Osteoblast (primary cell): ENCODE data around the gene LGALS8. TPM values are rescaled to one million over a fixed set of nuclear protein-coding genes. Genes with fewer than 3 reads are reported as not detected.
"Not testable (repeated sequence)": the region's sequence is repeated elsewhere in the genome, so short reads cannot be mapped to it uniquely, and the experiment has no call there.

Experiments used
- DNase-seq: peaks from one replicate; pipeline ENCODE4 v3.0.0; 2011; ENCODE audit warnings: low spot score, mixed read lengths; ENCODE audit not compliant: insufficient read length; ENCODE audit errors: missing footprints
- H2AFZ ChIP-seq: 2 replicates; pipeline ENCODE4 v1.6.0; 2011; ENCODE audit warnings: mild to moderate bottlenecking, low read length
- H3K27ac ChIP-seq: 2 replicates; pipeline ENCODE4 v1.5.1; 2011; ENCODE audit warnings: mild to moderate bottlenecking, low read depth, low read length, moderate library complexity
- H3K27me3 ChIP-seq: 2 replicates; pipeline ENCODE4 v1.6.0; 2012; ENCODE audit warnings: mild to moderate bottlenecking, control low read depth, inconsistent platforms, low read length, moderate library complexity; ENCODE audit not compliant: insufficient read depth
- H3K36me3 ChIP-seq: 2 replicates; pipeline ENCODE4 v1.5.1; 2011; ENCODE audit warnings: mild to moderate bottlenecking, low read length, control low read depth, moderate library complexity; ENCODE audit not compliant: insufficient read depth
- H3K4me1 ChIP-seq: 2 replicates; pipeline ENCODE4 v1.5.1; 2011; ENCODE audit warnings: mild to moderate bottlenecking, low read length, control low read depth, moderate library complexity; ENCODE audit not compliant: insufficient read depth
- H3K4me2 ChIP-seq: 2 replicates; pipeline ENCODE4 v1.6.0; 2011; ENCODE audit warnings: mild to moderate bottlenecking, low read length; ENCODE audit not compliant: insufficient read depth
- H3K4me3 ChIP-seq: fragments of 200-600 bp; sonication (generic); 3 replicates; pipeline ENCODE4 v1.5.1; 2012; ENCODE audit warnings: mild to moderate bottlenecking, low read length, inconsistent platforms; ENCODE audit not compliant: insufficient read depth
- H3K79me2 ChIP-seq: 2 replicates; pipeline ENCODE4 v1.6.0; 2012; ENCODE audit warnings: mild to moderate bottlenecking, low read length, control low read depth, inconsistent platforms; ENCODE audit not compliant: insufficient read depth
- H3K9me3 ChIP-seq: 2 replicates; pipeline ENCODE4 v1.5.1; 2011; ENCODE audit warnings: low read depth, low read length, control low read depth
- H4K20me1 ChIP-seq: 2 replicates; pipeline ENCODE4 v1.6.0; 2012; ENCODE audit warnings: mild to moderate bottlenecking, low read length, control low read depth; ENCODE audit not compliant: insufficient read depth
- total RNA-seq: library from RNA; depleted of rRNA; stranded (reverse); fragments of >200 nt; gene quantifications from 2 replicates; pipeline ENCODE4 v1.2.3, GENCODE V29; 2012
- TF ChIP-seq, protein P1 (sequence below): IDR thresholded peaks from 2 replicates; pipeline ENCODE4 v1.5.1; 2011; ENCODE audit warnings: mild to moderate bottlenecking, low read depth, low read length, moderate library complexity; ENCODE audit errors: extremely low read depth

Gene LGALS8
- total RNA-seq, 1 donor: 79.6 TPM

- H3K27me3 ChIP-seq: no peaks in the 10 kb centered on the region
- no peak overlapping the region for H3K4me2 ChIP-seq
- H3K4me3 ChIP-seq: no peak overlapping the region
- no peaks in the 10 kb centered on the region for H3K79me2 ChIP-seq
- H3K9me3 ChIP-seq: no peaks in the 10 kb centered on the region
- H3K36me3 ChIP-seq: peaks cover 42% of the 10 kb centered on the region
- no peak for DNase-seq
- H2AFZ ChIP-seq: no peak overlapping the region
- H3K4me1 ChIP-seq: peaks cover 3% of the 10 kb centered on the region
- no peaks in the 10 kb centered on the region for H4K20me1 ChIP-seq
- H3K27ac ChIP-seq: no peak overlapping the region
- TF ChIP-seq, protein P1, sequence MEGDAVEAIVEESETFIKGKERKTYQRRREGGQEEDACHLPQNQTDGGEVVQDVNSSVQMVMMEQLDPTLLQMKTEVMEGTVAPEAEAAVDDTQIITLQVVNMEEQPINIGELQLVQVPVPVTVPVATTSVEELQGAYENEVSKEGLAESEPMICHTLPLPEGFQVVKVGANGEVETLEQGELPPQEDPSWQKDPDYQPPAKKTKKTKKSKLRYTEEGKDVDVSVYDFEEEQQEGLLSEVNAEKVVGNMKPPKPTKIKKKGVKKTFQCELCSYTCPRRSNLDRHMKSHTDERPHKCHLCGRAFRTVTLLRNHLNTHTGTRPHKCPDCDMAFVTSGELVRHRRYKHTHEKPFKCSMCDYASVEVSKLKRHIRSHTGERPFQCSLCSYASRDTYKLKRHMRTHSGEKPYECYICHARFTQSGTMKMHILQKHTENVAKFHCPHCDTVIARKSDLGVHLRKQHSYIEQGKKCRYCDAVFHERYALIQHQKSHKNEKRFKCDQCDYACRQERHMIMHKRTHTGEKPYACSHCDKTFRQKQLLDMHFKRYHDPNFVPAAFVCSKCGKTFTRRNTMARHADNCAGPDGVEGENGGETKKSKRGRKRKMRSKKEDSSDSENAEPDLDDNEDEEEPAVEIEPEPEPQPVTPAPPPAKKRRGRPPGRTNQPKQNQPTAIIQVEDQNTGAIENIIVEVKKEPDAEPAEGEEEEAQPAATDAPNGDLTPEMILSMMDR: no peak
These were observed 54.9 kb downstream of the LGALS8 start for GRCh38 chr1:236578661-236579060.

- not testable (repeated sequence) for H3K27me3 ChIP-seq, H3K27ac ChIP-seq, H3K4me1 ChIP-seq, H3K9me3 ChIP-seq, H3K4me3 ChIP-seq, H3K4me2 ChIP-seq, H3K79me2 ChIP-seq, DNase-seq, H2AFZ ChIP-seq, H4K20me1 ChIP-seq
- H3K36me3 ChIP-seq: peaks cover 44% of the 10 kb centered on the region
These were observed 56.6 kb downstream of the LGALS8 start for GRCh38 chr1:236580404-236580803.

GRCh38 chr1:236581528-236581927 is 57.7 kb downstream of the LGALS8 start:
- Histone ChIP-seq H3K4me3 (no peak overlapping the region), H4K20me1 (no peaks in the 10 kb centered on the region), H3K27me3 (no peaks in the 10 kb centered on the region), H3K4me2 (no peak overlapping the region), H3K4me1 (no peaks in the 10 kb centered on the region), H2AFZ (no peak overlapping the region), H3K9me3 (no peaks in the 10 kb centered on the region), H3K27ac (no peak overlapping the region), H3K36me3 (peaks cover 47% of the 10 kb centered on the region), H3K79me2 (no peaks in the 10 kb centered on the region)
- TF ChIP-seq, protein P1: no peak
- no peak for DNase-seq

GRCh38 chr1:236589531-236589930 is 65.7 kb downstream of the LGALS8 start:
- no peaks in the 10 kb centered on the region for H4K20me1 ChIP-seq
- no peaks in the 10 kb centered on the region for H3K9me3 ChIP-seq
- no peak overlapping the region for H2AFZ ChIP-seq
- TF ChIP-seq, protein P1: no peak
- no peaks in the 10 kb centered on the region for H3K4me1 ChIP-seq
- DNase-seq: no peak
- H3K27ac ChIP-seq: no peak overlapping the region
- no peak overlapping the region for H3K4me3 ChIP-seq
- peaks cover 61% of the 10 kb centered on the region for H3K36me3 ChIP-seq
- H3K79me2 ChIP-seq: no peaks in the 10 kb centered on the region
- H3K27me3 ChIP-seq: no peaks in the 10 kb centered on the region
- no peak overlapping the region for H3K4me2 ChIP-seq
